ENCODE data around the gene B4GALNT4. TPM values are rescaled to one million over a fixed set of nuclear protein-coding genes. Genes with fewer than 3 reads are reported as not detected.

B4GALNT4 gene
- total and polyA plus RNA-seq, 2 of the 8 experiments (the other 6 are each of a cell fraction or from before 2014, with no cell fraction given) = 40.9 to 76.3 TPM

DNA sequence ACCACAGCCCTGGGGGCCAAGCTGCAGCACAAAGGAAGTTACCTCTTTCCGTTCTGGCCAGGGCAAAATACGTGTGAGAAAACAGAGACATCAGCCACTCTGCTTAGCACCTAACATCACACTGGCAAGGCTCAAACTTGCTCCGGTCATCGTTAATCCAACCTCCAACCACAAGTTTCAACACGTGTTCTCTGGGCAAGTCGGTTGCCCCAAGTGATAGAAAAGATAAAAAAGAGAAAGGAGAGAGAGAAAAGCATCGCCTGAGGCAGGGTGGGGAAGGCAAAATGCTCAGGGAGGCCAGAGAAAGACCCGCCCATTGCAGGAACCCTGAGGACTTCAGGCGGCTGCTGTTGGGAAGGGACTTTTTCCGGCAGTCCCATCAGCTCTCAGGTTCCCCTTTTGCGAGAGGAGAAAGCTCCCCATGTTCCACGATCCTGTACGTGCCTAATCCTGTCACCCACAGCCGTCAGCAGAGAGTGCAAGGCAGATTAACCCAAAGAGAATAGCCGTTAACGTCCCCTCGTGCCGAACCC, 18.5 kb upstream of the B4GALNT4 start:
- FAIRE-seq = no peak
- Histone ChIP-seq H3K36me3 (ENCODE audit: control insufficient read depth in 2 of 4, insufficient read depth in 4 of 4, low read length in 3 of 4) (no peaks in the 10 kb centered on the region), H3K14ac (ENCODE audit: insufficient read length) (no peak overlapping the region), H3K9me3 (ENCODE audit: insufficient read depth in 2 of 2, low read depth in 1 of 2, low read length in 1 of 2) (no peaks in the 10 kb centered on the region), H3K4me2 (ENCODE audit: insufficient read depth in 1 of 2, low read depth in 2 of 2, low read length in 2 of 2) (no peak overlapping the region), H3K79me2 (ENCODE audit: control insufficient read depth in 1 of 2, insufficient read depth in 2 of 2, low read length in 2 of 2) (no peaks in the 10 kb centered on the region), H2AK5ac (ENCODE audit: low read depth, low read length) (peak overlapping the region; percentile 93; the same call in 1 of the 2 replicates), H3K79me1 (ENCODE audit: low read depth, low read length) (no peaks in the 10 kb centered on the region), H3K27ac (ENCODE audit: low read depth, low read length) (no peak overlapping the region), H3K4me3 (ENCODE audit: extremely low read depth in 1 of 4, insufficient read depth in 2 of 4, low read depth in 3 of 4, low read length in 4 of 4) (no peak overlapping the region), H3K4me1 (replicated peaks in 1 of 4; ENCODE audit: control insufficient read depth in 3 of 4, insufficient read depth in 4 of 4, low read length in 3 of 4) (peaks cover 4 to 11% (median 7%) of the 10 kb centered on the region in 4 experiments), H2BK5ac (ENCODE audit: low read depth, low read length) (peak overlapping the region; percentile 73; the same call in 1 of the 2 replicates), H4K20me1 (replicated peaks in 1 of 2; ENCODE audit: control insufficient read depth in 1 of 2, insufficient read depth in 2 of 2, low read length in 2 of 2) (no peaks in the 10 kb centered on the region), H3K23me2 (ENCODE audit: low read depth, low read length) (peaks cover 12% of the 10 kb centered on the region; the same call in 1 of the 2 replicates), H3K56ac (replicated peaks; ENCODE audit: insufficient read length, low read depth, low read length) (no peak overlapping the region), H4K91ac (replicated peaks; ENCODE audit: insufficient read length, low read length) (no peak overlapping the region), H2BK120ac (replicated peaks; ENCODE audit: low read depth, low read length) (no peak overlapping the region), H4K5ac (ENCODE audit: insufficient read length, low read depth, low read length) (no peak overlapping the region), H3K9ac (replicated peaks in 1 of 4; ENCODE audit: extremely low read depth in 1 of 4, low read depth in 3 of 4, low read length in 3 of 4) (no peak overlapping the region; a peak in 1 of 7 replicates), H4K8ac (ENCODE audit: extremely low read depth, insufficient read depth, low read length) (no peak overlapping the region), H2AFZ (ENCODE audit: low read length) (no peak overlapping the region), H2BK20ac (ENCODE audit: low read length) (peak overlapping the region; percentile 72; the same call in 1 of the 2 replicates), H2BK12ac (ENCODE audit: low read depth, low read length) (peak overlapping the region; percentile 77; the same call in 1 of the 2 replicates), H3K18ac (ENCODE audit: extremely low read depth, low read length) (peak overlapping the region; percentile 5), H3K23ac (ENCODE audit: insufficient read length) (no peak overlapping the region), H3K27me3 (replicated peaks in 1 of 4; ENCODE audit: control insufficient read depth in 3 of 4, extremely low read depth in 1 of 4, insufficient read depth in 3 of 4, low read length in 3 of 4) (no peaks in the 10 kb centered on the region; a peak in 1 of 7 replicates), H3K4ac (replicated peaks; ENCODE audit: insufficient read length, low read depth, low read length) (no peak overlapping the region), H2BK15ac (ENCODE audit: low read length) (peak overlapping the region; percentile 99)
- TF ChIP-seq TCF12 (IDR thresholded peaks at IDR 0.05; ENCODE audit: low read depth, low read length) = no peak
- TF ChIP-seq CEBPB (IDR thresholded peaks at IDR 0.05; ENCODE audit: low read depth, low read length) = no peak
- no peak for TF ChIP-seq SP2 (IDR thresholded peaks at IDR 0.05; ENCODE audit: low read length)
- TF ChIP-seq, protein P1, sequence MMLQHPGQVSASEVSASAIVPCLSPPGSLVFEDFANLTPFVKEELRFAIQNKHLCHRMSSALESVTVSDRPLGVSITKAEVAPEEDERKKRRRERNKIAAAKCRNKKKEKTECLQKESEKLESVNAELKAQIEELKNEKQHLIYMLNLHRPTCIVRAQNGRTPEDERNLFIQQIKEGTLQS (IDR thresholded peaks at IDR 0.05; ENCODE audit: insufficient read depth, low read depth, low read length) = no peak
- no peak for TF ChIP-seq GABPA (IDR thresholded peaks at IDR 0.05; ENCODE audit: borderline replicate concordance, insufficient read depth, low read length)
- TF ChIP-seq SIN3A (conservative IDR thresholded peaks at IDR 0.05 in 1 of 2, IDR thresholded peaks at IDR 0.05 in 1 of 2; ENCODE audit: low read depth in 1 of 2, low read length in 2 of 2) = no peak
- no peak for TF ChIP-seq YY1 (IDR thresholded peaks at IDR 0.05; ENCODE audit: low read depth, low read length)
- no peak for TF ChIP-seq CREB1 (IDR thresholded peaks at IDR 0.05)
- no peak for TF ChIP-seq CBX5 (IDR thresholded peaks at IDR 0.05; ENCODE audit: low read depth, low read length)
- TF ChIP-seq RBBP5 (IDR thresholded peaks at IDR 0.05; ENCODE audit: borderline replicate concordance, low read depth, low read length) = no peak
- no peak for TF ChIP-seq MAFK (IDR thresholded peaks at IDR 0.05; ENCODE audit: low read depth, low read length)
- no peak for TF ChIP-seq ASH2L (IDR thresholded peaks at IDR 0.05; ENCODE audit: low read length)
- TF ChIP-seq POLR2A (IDR thresholded peaks at IDR 0.05; ENCODE audit: control extremely low read depth in 1 of 2, low read depth in 2 of 2, low read length in 2 of 2) = no peak
- no peak for TF ChIP-seq EP300 (IDR thresholded peaks at IDR 0.05; ENCODE audit: borderline replicate concordance in 1 of 2, low read depth in 2 of 2, low read length in 2 of 2)
- 73% methylated on average over 16 of the region's 18 CpGs; no CpG with 5 or more reads in 1 of the 2 experiments for WGBS, 2 experiments (ENCODE audit: extremely low coverage in 1 of 2, insufficient coverage in 1 of 2, insufficient read length in 1 of 2, insufficient replicate concordance in 2 of 2, low coverage in 1 of 2, low lambda C conversion rate in 2 of 2, missing lambda C conversion rate in 1 of 2)
- ChIA-PET CTCF (ENCODE audit: partially characterized antibody) (interaction anchor here (1.4 kb wide), 1 partner anchor 45 kb away, joined by 4 read pairs; no protein-coding TSS in a partner anchor), POLR2A (ENCODE audit: partially characterized antibody) (interaction anchor here (0.9 to 1.1 kb wide), 3 partner anchors 10 to 100 kb away, joined by 3 read pairs; no protein-coding TSS in a partner anchor)
- DNase-seq (ENCODE audit: low read depth in 1 of 2, low spot score in 2 of 2) = no peak

Measured in H1 (cell line).